MCF 10A (cell line): ENCODE data around the gene XYLT1. TPM values are rescaled to one million over a fixed set of nuclear protein-coding genes. Genes with fewer than 3 reads are reported as not detected.

Experiments
- BruUV-seq: library from RNA; stranded (reverse); fragments of 400-500 nt; replicated peaks from 2 replicates; lab custom pipeline; 2021; lab: Mats Ljungman, UMichigan
- CTCF ChIA-PET: fragments of 300-600 bp; sonication (Branson Sonifier 250); formaldehyde crosslinking; extraction: SDS; loops from one replicate; lab custom pipeline; 2021; ENCODE audit warnings: antibody characterized with exemption, inconsistent platforms; lab: Yijun Ruan, JAX
- POLR2A ChIA-PET: fragments of 300-600, 350-650 bp; sonication (Branson Sonifier 250); formaldehyde crosslinking; extraction: SDS; loops from one replicate; lab custom pipeline; 2020; ENCODE audit warnings: antibody characterized with exemption, inconsistent platforms; lab: Yijun Ruan, JAX
- DNase-seq: peaks from one replicate; pipeline ENCODE4 v3.0.0-alpha.2; 2018; ENCODE audit not compliant: unreplicated experiment
- H3K27ac Mint-ChIP-seq: one replicate; pipeline ENCODE4 v1.8.0; 2022; ENCODE audit warnings: mild to moderate bottlenecking, low read depth, mixed read lengths; ENCODE audit not compliant: unreplicated experiment
- H3K27me3 Mint-ChIP-seq: one replicate; pipeline ENCODE4 v1.8.0; 2022; ENCODE audit warnings: mixed read lengths; ENCODE audit not compliant: insufficient read depth, unreplicated experiment
- H3K36me3 Mint-ChIP-seq: one replicate; pipeline ENCODE4 v1.8.0; 2022; ENCODE audit warnings: mild to moderate bottlenecking, moderate library complexity, mixed read lengths; ENCODE audit not compliant: insufficient read depth, unreplicated experiment
- H3K4me1 Mint-ChIP-seq: one replicate; pipeline ENCODE4 v1.8.0; 2022; ENCODE audit warnings: mixed read lengths; ENCODE audit not compliant: insufficient read depth, unreplicated experiment
- H3K4me3 Mint-ChIP-seq: one replicate; pipeline ENCODE4 v1.8.0; 2022; ENCODE audit warnings: mild to moderate bottlenecking, moderate library complexity, mixed read lengths; ENCODE audit not compliant: unreplicated experiment
- H3K9me3 Mint-ChIP-seq: one replicate; pipeline ENCODE4 v1.8.0; 2022; ENCODE audit warnings: mixed read lengths; ENCODE audit not compliant: unreplicated experiment
- CTCF ChIP-seq: fragments of 200-600 bp; IDR thresholded peaks from one replicate; pipeline ENCODE4 v1.8.0; 2022; ENCODE audit warnings: antibody characterized with exemption, mild to moderate bottlenecking; ENCODE audit not compliant: unreplicated experiment
- intact Hi-C: fragments of 100-400 bp; cut with micrococcal nuclease; formaldehyde crosslinking; loops from 2 replicates; pipeline ENCODE4 v1.14.1; 2022
- total RNA-seq: library from RNA; stranded (reverse); gene quantifications from 2 replicates; pipeline ENCODE4 v1.2.3, GENCODE V29; 2022

Gene XYLT1
- total RNA-seq, 1 experiment from 2014 or later, result not detected

- DNase-seq, result no peak
- H3K9me3 Mint-ChIP-seq, result peaks cover 42% of the 10 kb centered on the region
- ChIA-PET CTCF (no interaction called here), POLR2A (no interaction called here)
- intact Hi-C loops, result no loop called here
- no peak overlapping the region for H3K4me3 Mint-ChIP-seq
- H3K36me3 Mint-ChIP-seq, result no peaks in the 10 kb centered on the region
- TF ChIP-seq CTCF, result no peak
- no peaks in the 10 kb centered on the region for H3K4me1 Mint-ChIP-seq
- no TSS peak for BruUV-seq
- H3K27me3 Mint-ChIP-seq, result no peaks in the 10 kb centered on the region
- H3K27ac Mint-ChIP-seq, result no peak overlapping the region
Measured at GRCh38 chr16:17229131-17229530, 241.6 kb downstream of the XYLT1 start.

DNA sequence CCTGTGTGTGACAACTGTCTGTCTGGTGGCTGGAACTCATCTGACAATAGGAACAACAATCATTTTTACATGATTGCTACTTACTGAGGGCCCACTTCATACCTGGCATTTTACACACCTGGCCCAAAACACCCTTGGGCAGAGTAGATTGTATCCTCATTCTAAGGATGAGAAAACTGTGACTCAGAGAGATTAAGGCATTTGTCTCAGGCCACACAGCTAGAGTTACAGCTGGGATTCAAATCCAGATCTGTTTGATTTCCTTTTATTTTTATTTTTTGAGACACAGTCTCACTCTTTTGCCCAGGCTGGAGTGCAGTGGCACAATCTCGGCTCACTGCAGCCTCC, 242.1 kb downstream of the XYLT1 start:
- peaks cover 46% of the 10 kb centered on the region for H3K9me3 Mint-ChIP-seq
- no TSS peak for BruUV-seq
- TF ChIP-seq CTCF, result no peak
- H3K27ac Mint-ChIP-seq, result no peak overlapping the region
- no peak overlapping the region for H3K4me3 Mint-ChIP-seq
- no peaks in the 10 kb centered on the region for H3K36me3 Mint-ChIP-seq
- no peaks in the 10 kb centered on the region for H3K4me1 Mint-ChIP-seq
- intact Hi-C loops, result no loop called here
- POLR2A ChIA-PET, result no interaction called here
- DNase-seq, result no peak
- CTCF ChIA-PET, result no interaction called here
- H3K27me3 Mint-ChIP-seq, result no peaks in the 10 kb centered on the region

DNA sequence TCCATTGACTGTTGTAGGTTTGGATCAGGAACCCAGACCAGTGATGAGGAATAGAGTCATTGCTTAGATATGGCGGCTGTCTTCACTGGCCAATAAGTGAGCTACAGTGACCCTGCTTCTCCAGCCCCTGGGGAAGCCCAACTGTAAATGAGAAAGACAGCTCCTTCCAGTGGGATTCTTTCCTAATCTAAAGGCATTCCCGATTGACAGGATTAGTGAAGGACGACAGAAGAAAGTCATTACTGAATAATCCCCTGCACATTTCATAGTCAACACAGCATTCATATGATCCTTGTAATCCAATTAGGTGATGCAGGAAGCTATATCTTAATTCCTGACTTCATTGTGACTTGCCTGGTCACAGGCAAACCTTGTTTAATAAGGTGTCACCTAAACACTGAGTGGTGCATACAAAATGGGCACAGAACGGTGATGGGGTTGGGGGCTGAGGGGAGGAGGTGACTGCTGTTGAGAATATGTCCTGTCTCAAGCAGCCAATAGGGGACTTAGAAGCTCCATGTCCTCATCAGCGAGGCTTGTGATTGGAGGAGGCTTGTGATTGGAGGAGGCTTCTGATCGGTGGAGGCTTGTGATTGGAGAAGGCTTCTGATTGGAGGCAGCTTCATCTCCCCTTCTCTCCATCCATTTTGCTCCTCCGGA, 242.6 kb downstream of the XYLT1 start:
- TF ChIP-seq CTCF, result no peak
- CTCF ChIA-PET, result no interaction called here
- no peak overlapping the region for H3K27ac Mint-ChIP-seq

DNA sequence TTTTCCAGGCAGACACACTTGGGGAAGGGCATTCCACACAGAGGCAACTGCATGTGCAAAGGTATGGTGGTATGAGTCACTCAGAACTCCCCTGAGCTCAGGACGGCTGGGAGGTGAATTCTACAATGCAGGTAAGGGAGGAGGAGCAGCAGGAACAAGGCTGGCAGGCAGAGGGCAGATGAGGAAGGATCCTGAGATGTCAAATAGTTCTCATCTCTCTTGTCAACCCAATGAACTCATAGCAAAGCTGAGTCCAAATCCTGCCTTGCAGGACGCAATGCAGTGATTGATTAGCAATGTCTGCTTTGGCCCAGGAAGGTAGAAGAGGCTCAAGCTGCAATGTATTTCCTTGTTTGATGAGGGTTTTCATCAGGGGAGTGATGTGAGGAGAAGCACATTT, 243.5 kb downstream of the XYLT1 start:
- CTCF ChIA-PET, result no interaction called here
- no peaks in the 10 kb centered on the region for H3K4me1 Mint-ChIP-seq

More for the DNA sequence above, 242.6 kb downstream of the XYLT1 start:
- Mint-ChIP-seq H3K36me3 (no peaks in the 10 kb centered on the region), H3K27me3 (no peaks in the 10 kb centered on the region), H3K4me3 (no peak overlapping the region), H3K4me1 (no peaks in the 10 kb centered on the region), H3K9me3 (peaks cover 48% of the 10 kb centered on the region)
- no TSS peak for BruUV-seq
- intact Hi-C loops, result no loop called here
- POLR2A ChIA-PET, result no interaction called here
- no peak for DNase-seq

More for the DNA sequence above, 243.5 kb downstream of the XYLT1 start:
- H3K27ac Mint-ChIP-seq, result no peak overlapping the region
- H3K4me3 Mint-ChIP-seq, result no peak overlapping the region
- H3K9me3 Mint-ChIP-seq, result peaks cover 44% of the 10 kb centered on the region
- BruUV-seq, result no TSS peak
- H3K36me3 Mint-ChIP-seq, result no peaks in the 10 kb centered on the region
- POLR2A ChIA-PET, result no interaction called here
- TF ChIP-seq CTCF, result no peak
- intact Hi-C loops, result no loop called here
- H3K27me3 Mint-ChIP-seq, result no peaks in the 10 kb centered on the region
- DNase-seq, result peak; percentile 38
